ENCODE measurements around the gene FRMD7. TPM values are rescaled to one million over a fixed set of nuclear protein-coding genes. Genes with fewer than 3 reads are reported as not detected.

The FRMD7 gene, protein sequence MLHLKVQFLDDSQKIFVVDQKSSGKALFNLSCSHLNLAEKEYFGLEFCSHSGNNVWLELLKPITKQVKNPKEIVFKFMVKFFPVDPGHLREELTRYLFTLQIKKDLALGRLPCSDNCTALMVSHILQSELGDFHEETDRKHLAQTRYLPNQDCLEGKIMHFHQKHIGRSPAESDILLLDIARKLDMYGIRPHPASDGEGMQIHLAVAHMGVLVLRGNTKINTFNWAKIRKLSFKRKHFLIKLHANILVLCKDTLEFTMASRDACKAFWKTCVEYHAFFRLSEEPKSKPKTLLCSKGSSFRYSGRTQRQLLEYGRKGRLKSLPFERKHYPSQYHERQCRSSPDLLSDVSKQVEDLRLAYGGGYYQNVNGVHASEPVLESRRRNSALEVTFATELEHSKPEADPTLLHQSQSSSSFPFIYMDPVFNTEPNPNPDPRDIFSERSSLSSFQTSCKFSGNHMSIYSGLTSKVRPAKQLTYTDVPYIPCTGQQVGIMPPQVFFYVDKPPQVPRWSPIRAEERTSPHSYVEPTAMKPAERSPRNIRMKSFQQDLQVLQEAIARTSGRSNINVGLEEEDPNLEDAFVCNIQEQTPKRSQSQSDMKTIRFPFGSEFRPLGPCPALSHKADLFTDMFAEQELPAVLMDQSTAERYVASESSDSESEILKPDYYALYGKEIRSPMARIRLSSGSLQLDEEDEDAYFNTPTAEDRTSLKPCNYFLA
- not detected in 2 replicates for total RNA-seq (2012; rRNA removed)
- polyA plus RNA-seq (2012; rRNA removed), result not detected in 2 replicates
- polyA plus RNA-seq (2012; cell fraction: cytosol; rRNA removed), result not detected in 2 replicates
- not detected in 2 replicates for polyA plus RNA-seq (2012; cell fraction: nucleus; rRNA removed; ENCODE audit: low replicate concordance)
- not detected for Bru-seq, nascent RNA
- percentile 5 among the genes with signal in this experiment for BruChase-seq, experiment 1, labeled RNA remaining after a 6-hour chase
- BruChase-seq, experiment 2, labeled RNA remaining after a 2-hour chase, result percentile 2 among the genes with signal in this experiment
- long read RNA-seq, result 0 reads

DNA sequence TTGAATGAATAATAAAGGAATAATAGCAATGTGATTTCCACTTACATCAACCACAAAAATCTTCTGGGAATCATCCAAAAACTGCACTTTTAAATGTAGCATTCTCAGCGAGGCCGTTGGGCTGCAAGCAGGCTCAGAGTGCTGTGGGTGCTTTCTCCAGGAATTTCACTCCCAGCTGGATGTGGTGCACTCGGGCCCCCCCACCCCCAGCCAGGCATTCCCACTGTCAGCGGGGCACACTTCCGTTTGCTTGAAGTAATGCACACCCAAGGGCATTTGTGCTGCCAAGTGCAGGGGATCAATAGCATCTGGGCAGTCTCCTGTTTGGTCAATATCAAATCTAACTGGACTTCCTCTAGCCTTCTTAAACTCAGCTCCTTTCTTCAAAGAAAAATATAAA is at the start of gene FRMD7:
Gene FRMD7 (minus strand): TSS at position 278 of the 400 bp plus-strand sequence. CDS start 176 bp downstream, at position 102.
- no peak within 1 kb of the TSS for H3K23ac ChIP-seq (ENCODE audit: low read depth, low read length)
- 0% methylated on average over 3 of the region's 5 CpGs; no CpG with 5 or more reads in 1 of the 2 experiments for WGBS, 2 experiments (ENCODE audit: extremely low coverage in 2 of 2, insufficient read length in 1 of 2)
- H2AK5ac ChIP-seq (ENCODE audit: low read depth, low read length), result no peak within 1 kb of the TSS
- no peaks in the 10 kb centered on the region for H3K9me1 ChIP-seq (ENCODE audit: insufficient read depth, low read length)
- no peak for TF ChIP-seq SMC3 (IDR thresholded peaks at IDR 0.05; ENCODE audit: low read depth, low read length)
- TF ChIP-seq BHLHE40 (IDR thresholded peaks at IDR 0.05; ENCODE audit: low read depth, low read length), result no peak
- TF ChIP-seq MXI1 (IDR thresholded peaks at IDR 0.05; ENCODE audit: borderline replicate concordance, low read depth, low read length), result no peak
- no peak for TF ChIP-seq RFX5 (IDR thresholded peaks at IDR 0.05; ENCODE audit: low read depth, low read length)
- TF ChIP-seq RAD21 (IDR thresholded peaks at IDR 0.05; ENCODE audit: low read length), result no peak
- TF ChIP-seq FOS (IDR thresholded peaks at IDR 0.05; ENCODE audit: low read depth, low read length), result no peak
- no peak for TF ChIP-seq CTCF (conservative IDR thresholded peaks at IDR 0.05; ENCODE audit: low read depth, low read length)
- TF ChIP-seq, protein P1, sequence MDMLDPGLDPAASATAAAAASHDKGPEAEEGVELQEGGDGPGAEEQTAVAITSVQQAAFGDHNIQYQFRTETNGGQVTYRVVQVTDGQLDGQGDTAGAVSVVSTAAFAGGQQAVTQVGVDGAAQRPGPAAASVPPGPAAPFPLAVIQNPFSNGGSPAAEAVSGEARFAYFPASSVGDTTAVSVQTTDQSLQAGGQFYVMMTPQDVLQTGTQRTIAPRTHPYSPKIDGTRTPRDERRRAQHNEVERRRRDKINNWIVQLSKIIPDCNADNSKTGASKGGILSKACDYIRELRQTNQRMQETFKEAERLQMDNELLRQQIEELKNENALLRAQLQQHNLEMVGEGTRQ (IDR thresholded peaks at IDR 0.05; ENCODE audit: low read depth, low read length), result no peak
- TF ChIP-seq RCOR1 (IDR thresholded peaks at IDR 0.05; ENCODE audit: insufficient replicate concordance, low read length), result no peak
- TF ChIP-seq POLR2A (IDR thresholded peaks at IDR 0.05; ENCODE audit: low read depth, low read length), result no peak
- H3K27me3 ChIP-seq (ENCODE audit: control insufficient read depth, insufficient read depth, low read length), result peaks cover 3% of the 10 kb centered on the region; the same call in 1 of the 2 replicates
- CTCF ChIA-PET, result no interaction called here
- no peaks in the 10 kb centered on the region for H4K20me1 ChIP-seq (ENCODE audit: insufficient read depth, low read length)
- BruUV-seq (replicated peaks), result no TSS peak
- H2BK120ac ChIP-seq (ENCODE audit: low read depth, low read length), result no peak within 1 kb of the TSS
- H4K8ac ChIP-seq (ENCODE audit: low read depth in 2 of 2, low read length in 2 of 2), result no peak within 1 kb of the TSS
- ATAC-seq (ENCODE audit: low read depth) (no peak), DNase-seq (no peak)
- no peak within 1 kb of the TSS for H3K4me2 ChIP-seq (ENCODE audit: low read depth, low read length)
- no peak within 1 kb of the TSS for H3K9ac ChIP-seq (ENCODE audit: low read depth, low read length)
- no peak within 1 kb of the TSS for H3K14ac ChIP-seq (replicated peaks; ENCODE audit: low read depth, low read length)
- no peaks in the 10 kb centered on the region for H3K79me1 ChIP-seq (ENCODE audit: low read depth in 1 of 2, low read length in 2 of 2)
- H2BK15ac ChIP-seq (ENCODE audit: low read depth, low read length), result no peak within 1 kb of the TSS
- no peak within 1 kb of the TSS for H2BK20ac ChIP-seq (ENCODE audit: low read depth, low read length)
- intact Hi-C loops (cut with micrococcal nuclease) (no loop called here), in situ Hi-C loops (cut with MboI; ENCODE audit: low sequenced_read_pairs) (no loop called here), dilution Hi-C loops (cut with HindIII; ENCODE audit: low sequenced_read_pairs, unreplicated experiment) (no loop called here)
- no peaks in the 10 kb centered on the region for H3K9me3 ChIP-seq (ENCODE audit: control insufficient read depth, insufficient read depth, low read length)
- no peak within 1 kb of the TSS for H3K27ac ChIP-seq (ENCODE audit: insufficient read depth, low read length)
- H3K36me3 ChIP-seq (ENCODE audit: control insufficient read depth, insufficient read depth, low read length), result no peaks in the 10 kb centered on the region
- POLR2A ChIA-PET (ENCODE audit: unreplicated experiment), result no interaction called here
- no peak within 1 kb of the TSS for H2AFZ ChIP-seq (replicated peaks; ENCODE audit: low read length, poor library complexity)
- no peak within 1 kb of the TSS for H3K4ac ChIP-seq (ENCODE audit: low read depth, low read length)
- H3K4me3 ChIP-seq (ENCODE audit: insufficient read depth, low read depth, low read length), result no peak within 1 kb of the TSS
- no peak within 1 kb of the TSS for H4K5ac ChIP-seq (ENCODE audit: low read depth, low read length)
- H4K91ac ChIP-seq (ENCODE audit: insufficient read depth, low read depth, low read length), result no peak within 1 kb of the TSS
- no peak within 1 kb of the TSS for H2BK5ac ChIP-seq (ENCODE audit: low read depth, low read length, poor library complexity, severe bottlenecking)
- no peaks in the 10 kb centered on the region for H3K4me1 ChIP-seq (ENCODE audit: control insufficient read depth, insufficient read depth, low read length)
- no peak within 1 kb of the TSS for H2AK9ac ChIP-seq (replicated peaks; ENCODE audit: low read depth, low read length, poor library complexity)
- H3K56ac ChIP-seq (ENCODE audit: extremely low read depth, insufficient read depth, low read length), result no peak within 1 kb of the TSS
- H3K18ac ChIP-seq (ENCODE audit: low read depth, low read length), result no peak within 1 kb of the TSS

Measured in IMR-90 (cell line).